Upper lobe of right lung (tissue), 1 donor: ENCODE results near the gene ANKRD12. TPM values are rescaled to one million over a fixed set of nuclear protein-coding genes. Genes with fewer than 3 reads are reported as not detected.

Source experiments
- ATAC-seq: fragments of 200-7000 bp; cut with Tn5 transposase; one replicate; pipeline ENCODE4 v1.9.1; 2020; ENCODE audit warnings: mild to moderate bottlenecking, moderate library complexity
- DNase-seq: peaks from one replicate; pipeline ENCODE4 v3.0.0-alpha.2; 2020
- H3K27ac ChIP-seq: fragments of 200-600 bp; one replicate; pipeline ENCODE4 v1.8.0; 2022
- H3K27me3 ChIP-seq: fragments of 200-600 bp; one replicate; pipeline ENCODE4 v1.8.0; 2022; ENCODE audit warnings: mild to moderate bottlenecking
- H3K36me3 ChIP-seq: fragments of 200-600 bp; one replicate; pipeline ENCODE4 v1.8.0; 2022
- H3K4me1 ChIP-seq: fragments of 200-600 bp; one replicate; pipeline ENCODE4 v1.8.0; 2022
- H3K4me3 ChIP-seq: fragments of 200-600 bp; one replicate; pipeline ENCODE4 v1.8.0; 2022; ENCODE audit warnings: mild to moderate bottlenecking
- H3K9me3 ChIP-seq: fragments of 200-600 bp; one replicate; pipeline ENCODE4 v1.8.0; 2022
- intact Hi-C: fragments of 100-400 bp; cut with DNase I; formaldehyde crosslinking; loops from one replicate; pipeline ENCODE4 v1.11.0; 2022
- total RNA-seq: library from RNA; stranded (reverse); fragmentation: NEBNext Ultra II Directional; extraction: Animal tissue kit (Norgen Biotek cat#: 25700); gene quantifications from one replicate; pipeline ENCODE4 v1.2.1, GENCODE V29; 2021
- TF ChIP-seq, protein P1 (sequence below): fragments of 200-600 bp; IDR thresholded peaks from one replicate; pipeline ENCODE4 v1.8.0; 2022; ENCODE audit warnings: antibody characterized with exemption
- donor health status: DM: no; HTN: yes; CAD: no; lungs with severe emphysema.

Gene ANKRD12
- total RNA-seq, 1 donor from 2014 or later, result 74.2 TPM

DNA sequence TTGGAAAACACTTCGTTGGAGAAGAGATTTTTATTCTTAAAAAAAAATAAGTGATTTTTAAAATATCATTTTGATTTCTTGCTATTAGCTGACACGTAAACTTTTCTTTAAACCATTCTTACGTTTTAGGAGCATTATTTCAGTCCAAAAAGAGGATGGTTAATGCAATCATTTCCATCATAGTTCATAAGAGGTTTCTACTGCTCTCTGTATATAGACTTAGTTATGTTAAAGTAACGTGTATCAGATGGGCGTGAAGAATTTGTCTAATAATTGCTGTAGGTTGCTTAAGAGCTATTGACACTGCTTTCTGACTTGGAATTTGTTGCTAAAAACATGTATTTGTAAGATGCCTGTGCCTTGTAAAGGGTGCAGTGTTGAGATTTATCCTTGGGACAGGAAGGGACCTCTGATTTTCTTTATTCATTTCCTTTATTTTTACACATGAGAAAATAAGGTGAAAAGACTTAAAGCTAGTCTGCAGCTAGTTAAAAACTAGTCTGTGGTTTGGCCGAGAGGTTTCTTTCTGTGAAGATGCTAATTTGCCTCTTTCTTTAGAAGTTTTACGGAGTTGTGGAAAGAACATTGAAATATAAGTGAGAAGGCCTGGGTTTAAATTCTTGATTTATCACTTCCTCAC lies 2.9 kb downstream of the ANKRD12 start:
- Histone ChIP-seq H3K4me1 (peaks cover 64% of the 10 kb centered on the region), H3K36me3 (peaks cover 3% of the 10 kb centered on the region), H3K27ac (peak overlapping the region; percentile 83), H3K9me3 (no peaks in the 10 kb centered on the region), H3K4me3 (peak overlapping the region; percentile 76), H3K27me3 (no peaks in the 10 kb centered on the region)
- ATAC-seq (no peak), DNase-seq (no peak)
- intact Hi-C loops, result loop anchor here (10.0 kb wide), 1 partner anchor 65 kb away; no protein-coding TSS in a partner anchor
- TF ChIP-seq, protein P1, sequence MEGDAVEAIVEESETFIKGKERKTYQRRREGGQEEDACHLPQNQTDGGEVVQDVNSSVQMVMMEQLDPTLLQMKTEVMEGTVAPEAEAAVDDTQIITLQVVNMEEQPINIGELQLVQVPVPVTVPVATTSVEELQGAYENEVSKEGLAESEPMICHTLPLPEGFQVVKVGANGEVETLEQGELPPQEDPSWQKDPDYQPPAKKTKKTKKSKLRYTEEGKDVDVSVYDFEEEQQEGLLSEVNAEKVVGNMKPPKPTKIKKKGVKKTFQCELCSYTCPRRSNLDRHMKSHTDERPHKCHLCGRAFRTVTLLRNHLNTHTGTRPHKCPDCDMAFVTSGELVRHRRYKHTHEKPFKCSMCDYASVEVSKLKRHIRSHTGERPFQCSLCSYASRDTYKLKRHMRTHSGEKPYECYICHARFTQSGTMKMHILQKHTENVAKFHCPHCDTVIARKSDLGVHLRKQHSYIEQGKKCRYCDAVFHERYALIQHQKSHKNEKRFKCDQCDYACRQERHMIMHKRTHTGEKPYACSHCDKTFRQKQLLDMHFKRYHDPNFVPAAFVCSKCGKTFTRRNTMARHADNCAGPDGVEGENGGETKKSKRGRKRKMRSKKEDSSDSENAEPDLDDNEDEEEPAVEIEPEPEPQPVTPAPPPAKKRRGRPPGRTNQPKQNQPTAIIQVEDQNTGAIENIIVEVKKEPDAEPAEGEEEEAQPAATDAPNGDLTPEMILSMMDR, result no peak

DNA sequence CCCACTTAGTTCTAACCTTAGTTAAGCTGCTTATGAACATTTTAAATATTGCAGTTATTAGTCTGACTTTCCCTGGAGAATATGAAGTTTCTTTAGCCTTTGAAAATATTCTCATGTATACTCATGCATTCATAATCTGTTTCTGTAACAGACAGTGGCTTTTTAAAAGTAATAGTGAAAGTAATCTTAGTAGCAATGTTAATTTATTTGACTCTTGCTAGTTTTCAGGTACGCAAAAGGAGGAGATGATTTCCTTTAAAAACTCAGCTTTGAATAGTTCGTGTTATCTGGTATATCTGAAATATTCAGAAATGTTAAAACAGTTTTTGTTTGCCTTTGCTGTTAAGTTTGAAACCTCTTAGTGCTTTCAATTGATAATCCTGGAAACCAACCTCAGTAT lies 3.8 kb downstream of the ANKRD12 start:
- no peaks in the 10 kb centered on the region for H3K27me3 ChIP-seq
- no peaks in the 10 kb centered on the region for H3K36me3 ChIP-seq
- TF ChIP-seq, protein P1, result no peak
- ATAC-seq, result no peak
- intact Hi-C loops, result loop anchor here (10.0 kb wide), 1 partner anchor 66 kb away; no protein-coding TSS in a partner anchor
- H3K9me3 ChIP-seq, result no peaks in the 10 kb centered on the region
- DNase-seq, result no peak
- peak overlapping the region; percentile 83 for H3K27ac ChIP-seq
- peak overlapping the region; percentile 76 for H3K4me3 ChIP-seq
- H3K4me1 ChIP-seq, result peaks cover 63% of the 10 kb centered on the region

DNA sequence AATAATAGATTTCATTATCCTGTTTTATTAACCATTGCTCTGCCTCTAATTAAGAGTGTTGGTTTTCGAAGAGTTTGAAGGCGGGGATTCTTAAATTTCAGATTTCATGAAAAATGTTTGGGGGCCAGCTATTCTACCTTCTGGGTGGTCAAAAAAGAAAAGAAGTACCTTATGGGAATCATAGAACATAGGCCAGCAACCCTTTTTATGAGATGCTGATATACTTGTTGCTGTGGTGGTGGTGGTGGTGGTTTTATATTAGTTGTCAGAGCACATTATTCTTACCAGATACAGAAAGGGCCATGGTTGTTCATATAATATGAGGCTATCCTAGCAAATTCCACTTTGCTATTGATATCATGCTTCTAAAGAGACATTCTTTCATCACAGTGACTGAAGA lies 4.4 kb downstream of the ANKRD12 start:
- Histone ChIP-seq H3K36me3 (no peaks in the 10 kb centered on the region), H3K4me3 (no peak overlapping the region), H3K9me3 (no peaks in the 10 kb centered on the region), H3K27me3 (no peaks in the 10 kb centered on the region), H3K27ac (no peak overlapping the region), H3K4me1 (peaks cover 64% of the 10 kb centered on the region)
- TF ChIP-seq, protein P1, result no peak
- DNase-seq (no peak), ATAC-seq (no peak)
- intact Hi-C loops, result loop anchor here (10.0 kb wide), 1 partner anchor 66 kb away; no protein-coding TSS in a partner anchor

DNA sequence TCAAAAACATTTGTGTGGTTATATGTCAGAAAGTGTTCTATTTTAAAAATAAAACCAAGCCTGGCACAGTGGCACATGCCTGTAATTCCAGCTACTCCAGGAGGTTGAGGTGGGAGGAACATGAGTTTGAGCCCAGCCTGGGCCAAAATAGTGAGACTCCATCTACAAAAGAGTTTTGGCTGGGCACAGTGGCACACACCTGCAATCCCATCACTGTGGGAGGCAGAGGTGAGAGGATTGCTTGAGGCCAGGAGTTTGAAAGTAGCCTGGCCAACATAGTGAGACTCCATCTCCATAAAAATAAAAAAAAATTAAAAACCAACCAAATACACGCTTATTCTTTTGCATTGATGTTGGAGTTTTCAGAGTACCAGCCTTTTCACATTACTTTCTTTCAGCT lies 9.6 kb downstream of the ANKRD12 start:
- intact Hi-C loops, result loop anchor here (10.0 kb wide), 1 partner anchor 71 kb away; no protein-coding TSS in a partner anchor
- peaks cover 68% of the 10 kb centered on the region for H3K4me1 ChIP-seq
- no peak overlapping the region for H3K27ac ChIP-seq
- H3K27me3 ChIP-seq, result no peaks in the 10 kb centered on the region
- no peak for DNase-seq
- TF ChIP-seq, protein P1, result no peak
- H3K36me3 ChIP-seq, result no peaks in the 10 kb centered on the region
- H3K9me3 ChIP-seq, result no peaks in the 10 kb centered on the region
- ATAC-seq, result no peak
- no peak overlapping the region for H3K4me3 ChIP-seq

DNA sequence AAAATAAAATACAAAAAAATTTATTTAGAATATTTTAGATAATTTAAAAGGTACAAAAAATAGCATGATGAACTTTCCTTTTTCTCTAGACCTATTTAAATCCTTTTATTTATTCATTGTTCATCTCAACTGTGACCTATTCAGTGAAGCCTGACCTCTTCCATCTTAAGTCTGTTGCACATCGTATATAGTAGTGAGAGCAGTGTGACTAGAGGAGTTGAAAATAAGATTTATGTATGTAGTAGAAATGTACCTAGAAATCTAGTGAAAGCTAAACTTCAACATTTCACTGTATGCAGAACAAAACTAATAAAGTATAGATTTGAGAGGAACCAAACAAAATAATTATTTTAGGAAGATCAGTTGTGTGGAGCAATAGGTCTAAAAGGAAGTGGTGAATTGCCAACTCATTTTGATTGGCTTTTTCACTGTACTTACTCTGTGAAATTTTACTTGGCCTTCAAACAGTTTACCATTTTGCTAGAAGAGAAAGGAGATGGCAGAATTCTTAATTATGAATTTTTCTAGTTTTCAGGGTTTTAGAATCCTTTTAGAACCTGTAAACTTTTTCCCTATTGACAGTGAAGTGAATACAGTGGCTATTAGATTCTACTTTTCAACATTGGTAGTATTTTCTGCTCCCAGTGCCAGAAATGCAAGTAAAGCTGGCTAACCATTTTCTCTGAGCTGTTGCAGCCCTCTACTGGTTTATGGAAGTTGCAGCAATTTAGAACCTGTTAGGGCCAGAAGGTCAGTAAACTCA lies 11.0 kb downstream of the ANKRD12 start:
- peak overlapping the region; percentile 20 for H3K27ac ChIP-seq
- no peak overlapping the region for H3K4me3 ChIP-seq
- H3K27me3 ChIP-seq, result no peaks in the 10 kb centered on the region
- H3K4me1 ChIP-seq, result peaks cover 72% of the 10 kb centered on the region
- H3K36me3 ChIP-seq, result no peaks in the 10 kb centered on the region
- intact Hi-C loops, result loop anchor here (10.0 kb wide), 1 partner anchor 73 kb away; no protein-coding TSS in a partner anchor
- H3K9me3 ChIP-seq, result no peaks in the 10 kb centered on the region
- TF ChIP-seq, protein P1, result peak; percentile 74
- no peak for DNase-seq
- ATAC-seq, result peak; percentile 94
